Measurements from ENCODE around the gene ANP32A. TPM values are rescaled to one million over a fixed set of nuclear protein-coding genes. Genes with fewer than 3 reads are reported as not detected.
"Not testable (repeated sequence)": the region's sequence is repeated elsewhere in the genome, so short reads cannot be mapped to it uniquely, and the experiment has no call there.

The ANP32A gene
- total RNA-seq, 5 donors from 2014 or later (not counting 1 experiment from before 2014, with no cell fraction given), result 93.2 to 123 (median 116) TPM

DNA sequence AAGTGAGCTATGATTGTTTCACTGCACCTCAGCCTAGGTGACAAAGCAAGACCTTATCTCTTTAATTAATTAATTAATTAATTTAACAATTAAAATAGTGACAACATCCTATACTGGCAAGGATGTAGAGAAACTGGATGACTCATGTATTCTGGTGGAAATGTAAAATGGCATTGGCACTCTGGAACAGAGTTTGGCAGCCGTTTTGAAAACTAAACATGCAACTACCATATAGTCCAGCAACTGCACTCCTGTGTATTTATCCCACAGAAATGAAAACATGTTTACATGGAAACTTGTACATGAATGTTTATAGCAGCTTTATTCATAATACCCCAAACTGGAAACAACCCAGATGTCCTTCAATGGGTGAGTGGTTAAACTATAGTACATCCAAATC, 56.6 kb downstream of the ANP32A start:
- no peaks in the 10 kb centered on the region for H3K9me3 ChIP-seq
- Mint-ChIP-seq H3K9me3 (no peaks in the 10 kb centered on the region), H3K27ac (no peak overlapping the region), H3K4me3 (no peak overlapping the region), H3K27me3 (peaks cover 9 to 17% of the 10 kb centered on the region in 2 donors), H3K36me3 (no peaks in the 10 kb centered on the region), H3K4me1 (no peaks in the 10 kb centered on the region)
- H3K4me3 ChIP-seq (ENCODE audit: control insufficient read depth in 1 of 2, extremely low read depth in 1 of 2, low read length in 1 of 2), result no peak overlapping the region
- H3K4me1 ChIP-seq (ENCODE audit: control insufficient read depth in 1 of 2, extremely low read depth in 1 of 2, insufficient read depth in 2 of 2, low read length in 2 of 2), result no peaks in the 10 kb centered on the region
- no peaks in the 10 kb centered on the region for H3K36me3 ChIP-seq (ENCODE audit: control insufficient read depth in 2 of 2, extremely low read depth in 1 of 2, insufficient read depth in 1 of 2, low read length in 1 of 2)
- ChIA-PET CTCF (no interaction called here), POLR2A (no interaction called here)
- no peak overlapping the region for H3K27ac ChIP-seq (ENCODE audit: low read length)
- ATAC-seq (replicated peaks in 1 of 4), result no peak
- H3K27me3 ChIP-seq (replicated peaks in 1 of 2; ENCODE audit: control insufficient read depth in 2 of 2, extremely low read depth in 1 of 2, insufficient read depth in 2 of 2, low read length in 1 of 2), result peaks cover 0 to 10% of the 10 kb centered on the region in 2 experiments
- DNase-seq, result no peak
- no CpG with 5 or more reads among the region's 1 CpG for WGBS (ENCODE audit: insufficient coverage)

DNA sequence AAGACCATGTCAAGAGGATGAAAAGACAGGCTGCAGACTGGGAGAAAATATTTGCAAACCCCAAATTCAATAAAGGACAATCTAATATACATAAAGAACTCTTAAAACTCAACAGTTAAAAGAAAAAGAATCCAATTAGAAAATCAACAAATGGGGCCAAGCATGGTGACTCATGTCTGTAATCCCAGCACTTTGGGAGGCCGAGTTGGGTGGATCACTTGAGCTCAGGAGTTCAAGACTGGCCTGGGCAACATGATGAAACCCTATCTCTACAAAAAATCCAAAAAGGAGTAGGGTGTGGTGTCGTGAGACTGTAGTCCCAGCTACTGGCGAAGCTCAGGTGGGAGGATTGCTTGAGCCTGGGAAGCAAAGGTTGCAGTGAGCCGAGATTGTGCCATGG, 57.6 kb downstream of the ANP32A start:
- ChIA-PET CTCF (interaction anchor here in 1 of 2 donors (0.7 to 1.3 kb wide), 2 partner anchors 113 to 1169 kb away, joined by 3 read pairs; no protein-coding TSS in a partner anchor), POLR2A (interaction anchor here in 1 of 2 donors (0.7 kb wide), 1 partner anchor 80 kb away, joined by 6 read pairs; no protein-coding TSS in a partner anchor)
- H3K9me3 ChIP-seq, result no peaks in the 10 kb centered on the region
- H3K27ac ChIP-seq (ENCODE audit: low read length), result no peak overlapping the region
- ATAC-seq (replicated peaks in 1 of 4), result no peak
- no peak for DNase-seq
- no peaks in the 10 kb centered on the region for H3K4me1 Mint-ChIP-seq
- peaks cover 0 to 14% of the 10 kb centered on the region in 2 experiments for H3K27me3 ChIP-seq (replicated peaks in 1 of 2; ENCODE audit: control insufficient read depth in 2 of 2, extremely low read depth in 1 of 2, insufficient read depth in 2 of 2, low read length in 1 of 2)
- 100% methylated on average over 1 of the region's 4 CpGs for WGBS (ENCODE audit: insufficient coverage)
- peaks cover 6 to 18% of the 10 kb centered on the region in 2 donors for H3K27me3 Mint-ChIP-seq
- H3K9me3 Mint-ChIP-seq, result no peaks in the 10 kb centered on the region
- no peaks in the 10 kb centered on the region for H3K4me1 ChIP-seq (ENCODE audit: control insufficient read depth in 1 of 2, extremely low read depth in 1 of 2, insufficient read depth in 2 of 2, low read length in 2 of 2)
- no peak overlapping the region for H3K4me3 ChIP-seq (ENCODE audit: control insufficient read depth in 1 of 2, extremely low read depth in 1 of 2, low read length in 1 of 2)
- H3K4me3 Mint-ChIP-seq, result no peak overlapping the region
- H3K27ac Mint-ChIP-seq, result no peak overlapping the region
- no peaks in the 10 kb centered on the region for H3K36me3 ChIP-seq (ENCODE audit: control insufficient read depth in 2 of 2, extremely low read depth in 1 of 2, insufficient read depth in 1 of 2, low read length in 1 of 2)
- no peaks in the 10 kb centered on the region for H3K36me3 Mint-ChIP-seq

DNA sequence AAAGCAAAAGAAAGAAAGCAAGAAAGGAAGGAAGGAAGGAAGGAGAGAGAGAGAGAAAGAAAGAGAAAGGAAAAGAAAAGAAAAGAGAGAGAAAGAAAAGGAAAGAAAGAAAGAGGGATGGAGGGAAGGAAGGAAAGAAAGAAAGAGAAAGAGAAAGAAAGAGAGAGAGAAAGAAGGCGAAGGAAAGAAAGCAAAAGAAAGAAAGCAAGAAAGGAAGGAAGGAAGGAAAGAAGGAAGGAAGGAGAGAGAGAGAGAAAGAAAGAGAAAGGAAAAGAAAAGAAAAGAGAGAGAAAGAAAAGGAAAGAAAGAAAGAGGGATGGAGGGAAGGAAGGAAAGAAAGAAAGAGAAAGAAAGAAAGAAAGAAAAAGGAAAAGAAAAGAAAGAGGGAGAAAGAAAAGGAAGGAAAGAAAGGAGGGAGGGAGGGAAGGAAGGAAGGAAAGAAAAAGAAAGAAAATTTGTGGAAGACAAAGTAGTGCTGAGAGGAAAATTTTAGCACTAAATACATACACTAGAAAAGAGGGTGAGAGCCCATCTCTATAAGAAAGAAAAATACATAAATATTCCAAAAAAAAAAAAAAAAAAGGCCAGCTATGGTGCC, 60.6 kb downstream of the ANP32A start:
- H3K4me3 Mint-ChIP-seq; H3K27ac ChIP-seq (ENCODE audit: low read length); ATAC-seq (replicated peaks in 1 of 4); H3K36me3 Mint-ChIP-seq; H3K4me1 Mint-ChIP-seq; DNase-seq; H3K4me3 ChIP-seq (ENCODE audit: control insufficient read depth in 1 of 2, extremely low read depth in 1 of 2, low read length in 1 of 2); H3K9me3 Mint-ChIP-seq; H3K9me3 ChIP-seq; H3K4me1 ChIP-seq (ENCODE audit: control insufficient read depth in 1 of 2, extremely low read depth in 1 of 2, insufficient read depth in 2 of 2, low read length in 2 of 2); H3K36me3 ChIP-seq (ENCODE audit: control insufficient read depth in 2 of 2, extremely low read depth in 1 of 2, insufficient read depth in 1 of 2, low read length in 1 of 2); CTCF ChIA-PET; H3K27ac Mint-ChIP-seq: not testable (repeated sequence)
- H3K27me3 ChIP-seq (replicated peaks in 1 of 2; ENCODE audit: control insufficient read depth in 2 of 2, extremely low read depth in 1 of 2, insufficient read depth in 2 of 2, low read length in 1 of 2), result peaks cover 0 to 17% of the 10 kb centered on the region in 2 experiments
- POLR2A ChIA-PET, result interaction anchor here in 1 of 2 donors (0.6 kb wide), 1 partner anchor 510 kb away, joined by 4 read pairs; no protein-coding TSS in a partner anchor
- WGBS (ENCODE audit: insufficient coverage), result 82% methylated on average over 1 of the region's 1 CpG
- H3K27me3 Mint-ChIP-seq, result peaks cover 6 to 22% of the 10 kb centered on the region in 2 donors

DNA sequence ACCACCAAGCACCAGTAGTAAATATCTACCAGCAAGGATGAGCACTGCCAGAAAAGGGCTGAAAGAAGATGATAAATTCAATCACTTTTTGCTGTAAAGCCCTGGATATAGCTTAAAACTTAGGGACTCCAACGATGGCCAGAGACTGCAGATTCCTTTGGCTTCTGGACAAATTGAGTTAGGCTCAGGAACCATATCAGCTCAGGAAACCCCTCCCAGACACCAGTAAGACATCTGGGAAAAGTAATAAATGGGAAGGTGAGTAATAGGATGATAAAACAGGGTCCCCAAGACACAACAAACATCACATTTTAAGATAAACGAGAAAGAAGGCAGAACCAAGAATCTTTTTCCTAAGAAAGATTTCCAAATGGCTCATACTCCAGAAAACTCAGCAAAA, 65.0 kb downstream of the ANP32A start:
- POLR2A ChIA-PET, result no interaction called here
- no peak overlapping the region for H3K4me3 ChIP-seq (ENCODE audit: control insufficient read depth in 1 of 2, extremely low read depth in 1 of 2, low read length in 1 of 2)
- peaks cover 0 to 21% of the 10 kb centered on the region in 2 experiments for H3K27me3 ChIP-seq (replicated peaks in 1 of 2; ENCODE audit: control insufficient read depth in 2 of 2, extremely low read depth in 1 of 2, insufficient read depth in 2 of 2, low read length in 1 of 2)
- ATAC-seq (replicated peaks in 1 of 4) (no peak), DNase-seq (no peak)
- H3K4me1 ChIP-seq (ENCODE audit: control insufficient read depth in 1 of 2, extremely low read depth in 1 of 2, insufficient read depth in 2 of 2, low read length in 2 of 2), result peaks cover 0 to 7% of the 10 kb centered on the region in 2 experiments
- Mint-ChIP-seq H3K4me1 (peaks cover 7 to 12% (median 8%) of the 10 kb centered on the region in 3 donors), H3K36me3 (no peaks in the 10 kb centered on the region), H3K9me3 (no peaks in the 10 kb centered on the region), H3K27ac (no peak overlapping the region), H3K4me3 (no peak overlapping the region), H3K27me3 (peaks cover 6 to 18% of the 10 kb centered on the region in 2 donors)
- no peak overlapping the region for H3K27ac ChIP-seq (ENCODE audit: low read length)
- CTCF ChIA-PET, result interaction anchor here (0.6 to 0.7 kb wide), 2 partner anchors 26 to 73 kb away, joined by 3 read pairs; no protein-coding TSS in a partner anchor
- WGBS (ENCODE audit: insufficient coverage), result no CpG with 5 or more reads among the region's 2 CpGs
- no peaks in the 10 kb centered on the region for H3K9me3 ChIP-seq
- no peaks in the 10 kb centered on the region for H3K36me3 ChIP-seq (ENCODE audit: control insufficient read depth in 2 of 2, extremely low read depth in 1 of 2, insufficient read depth in 1 of 2, low read length in 1 of 2)

DNA sequence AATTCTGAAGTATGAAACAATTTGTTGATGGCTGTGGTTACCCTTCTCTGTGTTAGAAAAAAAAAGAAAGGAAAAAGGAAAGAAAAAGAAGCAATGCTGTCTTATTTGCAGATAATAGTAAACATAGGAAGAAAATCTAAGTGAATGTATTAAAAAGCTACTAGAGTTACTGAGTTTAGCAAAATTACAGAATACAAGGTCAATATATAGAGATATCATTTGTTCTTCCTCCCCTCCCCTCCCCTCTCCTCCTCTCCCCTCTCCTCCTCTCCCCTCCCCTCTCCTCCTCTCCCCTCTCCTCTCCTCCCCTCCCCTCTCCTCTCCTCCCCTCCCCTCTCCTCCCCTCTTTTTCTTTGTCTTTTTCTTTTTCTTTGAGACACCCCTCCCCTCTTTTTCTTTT, 69.1 kb downstream of the ANP32A start:
- CTCF ChIA-PET, result no interaction called here
- Mint-ChIP-seq H3K4me3 (no peak overlapping the region), H3K4me1 (peaks cover 7 to 12% (median 8%) of the 10 kb centered on the region in 3 donors), H3K9me3 (no peaks in the 10 kb centered on the region), H3K36me3 (no peaks in the 10 kb centered on the region), H3K27me3 (peaks cover 0 to 4% of the 10 kb centered on the region in 2 donors), H3K27ac (no peak overlapping the region)
- peaks cover 0 to 6% of the 10 kb centered on the region in 2 experiments for H3K27me3 ChIP-seq (replicated peaks in 1 of 2; ENCODE audit: control insufficient read depth in 2 of 2, extremely low read depth in 1 of 2, insufficient read depth in 2 of 2, low read length in 1 of 2)
- peaks cover 0 to 7% of the 10 kb centered on the region in 2 experiments for H3K4me1 ChIP-seq (ENCODE audit: control insufficient read depth in 1 of 2, extremely low read depth in 1 of 2, insufficient read depth in 2 of 2, low read length in 2 of 2)
- no peak overlapping the region for H3K4me3 ChIP-seq (ENCODE audit: control insufficient read depth in 1 of 2, extremely low read depth in 1 of 2, low read length in 1 of 2)
- POLR2A ChIA-PET, result no interaction called here
- ATAC-seq (replicated peaks in 1 of 4) (no peak), DNase-seq (no peak)
- H3K36me3 ChIP-seq (ENCODE audit: control insufficient read depth in 2 of 2, extremely low read depth in 1 of 2, insufficient read depth in 1 of 2, low read length in 1 of 2), result no peaks in the 10 kb centered on the region
- no peak overlapping the region for H3K27ac ChIP-seq (ENCODE audit: low read length)
- no peaks in the 10 kb centered on the region for H3K9me3 ChIP-seq

DNA sequence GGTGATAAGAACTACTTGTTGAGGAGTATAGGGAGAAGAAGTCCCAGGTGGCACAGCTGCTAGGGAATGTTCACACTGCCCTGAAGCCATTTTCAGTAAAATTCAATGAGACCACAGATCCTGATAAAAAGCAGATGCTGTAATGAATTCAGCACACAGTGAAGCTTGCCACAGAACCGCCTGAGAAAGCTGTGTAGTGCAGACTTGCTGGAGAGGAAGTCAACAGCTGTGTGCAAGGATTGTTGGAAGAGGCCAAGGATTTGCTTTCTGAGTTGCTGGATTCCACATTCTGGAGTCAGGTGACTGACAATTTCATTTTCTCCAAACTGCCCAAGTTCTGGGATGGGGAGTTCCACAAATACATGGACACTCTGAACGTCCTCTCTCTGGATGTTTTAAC, 70.9 kb downstream of the ANP32A start:
- H3K27ac ChIP-seq (ENCODE audit: low read length), result no peak overlapping the region
- peaks cover 0 to 3% of the 10 kb centered on the region in 2 donors for H3K27me3 Mint-ChIP-seq
- CTCF ChIA-PET, result interaction anchor here in 1 of 2 donors (0.7 kb wide), 1 partner anchor 11 kb away, joined by 7 read pairs; no protein-coding TSS in a partner anchor

More for the DNA sequence above, 70.9 kb downstream of the ANP32A start:
- Histone ChIP-seq H3K36me3 (ENCODE audit: control insufficient read depth in 2 of 2, extremely low read depth in 1 of 2, insufficient read depth in 1 of 2, low read length in 1 of 2) (no peaks in the 10 kb centered on the region), H3K27me3 (replicated peaks in 1 of 2; ENCODE audit: control insufficient read depth in 2 of 2, extremely low read depth in 1 of 2, insufficient read depth in 2 of 2, low read length in 1 of 2) (peaks cover 0 to 5% of the 10 kb centered on the region in 2 experiments), H3K4me3 (ENCODE audit: control insufficient read depth in 1 of 2, extremely low read depth in 1 of 2, low read length in 1 of 2) (no peak overlapping the region), H3K9me3 (no peaks in the 10 kb centered on the region), H3K4me1 (ENCODE audit: control insufficient read depth in 1 of 2, extremely low read depth in 1 of 2, insufficient read depth in 2 of 2, low read length in 2 of 2) (peaks cover 0 to 2% of the 10 kb centered on the region in 2 experiments)
- Mint-ChIP-seq H3K4me1 (peaks cover 3 to 4% (median 4%) of the 10 kb centered on the region in 3 donors), H3K36me3 (no peaks in the 10 kb centered on the region), H3K9me3 (no peaks in the 10 kb centered on the region), H3K4me3 (no peak overlapping the region), H3K27ac (no peak overlapping the region)
- ATAC-seq (replicated peaks in 1 of 4), result no peak
- no peak for DNase-seq
- 80% methylated on average over 1 of the region's 2 CpGs for WGBS (ENCODE audit: insufficient coverage)
- POLR2A ChIA-PET, result no interaction called here

Measured in T-cell (primary cell).